Stimulated activated CD8-positive, alpha-beta memory T cell treated with anti-CD3 and anti-CD28 coated beads, Interleukin-15, amount 100 ng/mL, for 4 hours (primary cell): ENCODE measurements around the gene DOCK7.
"Not testable (repeated sequence)": the region's sequence is repeated elsewhere in the genome, so short reads cannot be mapped to it uniquely, and the experiment has no call there.

Experiments
- DNase-seq, 2 donors: peaks; one replicate each; pipeline ENCODE4 v3.0.0-alpha.2; 2020; ENCODE audit warnings: low read depth in 2 of 2

DOCK7 gene

GRCh38 chr1:62610588-62610987 lies 77.6 kb downstream of the DOCK7 start:
- not testable (repeated sequence) for DNase-seq

- DNase-seq = no peak
Observed at GRCh38 chr1:62608905-62609304, 79.3 kb downstream of the DOCK7 start.

GRCh38 chr1:62601457-62601856 lies 86.7 kb downstream of the DOCK7 start:
- no peak for DNase-seq

GRCh38 chr1:62599044-62599443 lies 89.1 kb downstream of the DOCK7 start:
- no peak for DNase-seq

- no peak for DNase-seq
Observed at GRCh38 chr1:62597281-62597680, 90.9 kb downstream of the DOCK7 start, which contains the start of gene ANGPTL3. Gene ANGPTL3, plus strand, starts transcription at chr1:62597520. Its CDS starts 47 bp downstream, at chr1:62597567.

DNA sequence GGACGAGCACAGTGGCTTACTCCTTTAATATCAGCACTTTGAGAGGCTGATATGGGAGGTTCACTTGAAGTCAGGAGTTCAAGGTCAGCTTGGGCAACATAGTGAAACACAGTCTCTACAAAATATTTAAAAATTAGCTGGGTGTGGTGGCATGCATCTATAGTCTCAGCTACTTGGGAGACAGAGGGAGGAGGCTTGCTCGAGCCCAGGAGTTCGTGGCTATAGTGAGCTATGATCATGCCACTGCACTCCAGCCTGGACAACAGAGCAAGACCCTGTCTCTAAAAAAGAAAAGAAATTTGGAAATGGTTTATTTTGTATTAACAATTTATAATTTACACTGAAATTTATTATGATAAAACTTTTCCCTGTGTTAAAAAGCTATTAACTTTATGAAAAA lies 92.5 kb downstream of the DOCK7 start:
- DNase-seq = no peak

DNA sequence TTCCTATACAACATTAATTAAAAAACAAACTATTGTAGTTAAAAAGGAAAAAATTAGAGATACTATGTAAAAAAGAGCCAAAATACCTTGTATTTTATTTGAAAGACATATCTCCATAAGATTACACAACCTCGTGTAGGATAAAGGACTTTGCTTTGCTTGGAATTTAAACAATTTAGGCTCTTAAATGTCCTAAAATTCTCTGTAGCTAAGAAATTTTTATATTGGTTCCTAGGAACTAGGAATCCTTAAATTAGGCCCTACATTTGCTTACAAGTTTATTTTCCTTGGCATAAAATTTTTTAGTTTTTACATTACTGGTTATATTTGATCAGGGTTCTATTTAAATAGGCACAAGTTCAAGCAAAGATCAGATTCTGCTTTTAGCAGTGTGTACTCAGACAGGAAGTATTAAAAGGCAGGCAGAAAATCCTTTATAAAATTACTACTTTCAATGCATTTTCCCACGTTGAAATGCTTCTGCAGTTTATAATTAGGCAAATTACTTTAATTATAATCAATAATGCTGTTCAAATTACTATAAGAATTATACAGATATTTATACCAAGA lies 94.3 kb downstream of the DOCK7 start:
- DNase-seq = no peak

DNA sequence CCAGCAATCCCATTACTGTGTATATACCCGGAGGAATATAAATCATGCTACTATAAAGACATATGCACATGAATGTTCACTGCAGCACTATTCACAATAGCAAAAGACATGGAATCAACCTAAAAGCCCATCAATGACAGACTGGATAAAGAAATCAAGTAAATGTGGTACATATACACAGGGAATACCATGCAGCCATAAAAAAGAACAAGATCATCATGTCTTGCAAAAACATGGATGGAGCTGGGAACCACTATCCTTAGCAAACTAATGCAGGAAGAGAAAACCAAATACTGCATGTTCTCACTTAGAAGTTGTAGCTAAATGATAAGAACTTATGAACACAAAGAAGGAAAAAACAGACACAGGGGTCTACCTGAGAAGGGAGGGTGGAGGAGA lies 97.2 kb downstream of the DOCK7 start:
- DNase-seq = no peak

DNA sequence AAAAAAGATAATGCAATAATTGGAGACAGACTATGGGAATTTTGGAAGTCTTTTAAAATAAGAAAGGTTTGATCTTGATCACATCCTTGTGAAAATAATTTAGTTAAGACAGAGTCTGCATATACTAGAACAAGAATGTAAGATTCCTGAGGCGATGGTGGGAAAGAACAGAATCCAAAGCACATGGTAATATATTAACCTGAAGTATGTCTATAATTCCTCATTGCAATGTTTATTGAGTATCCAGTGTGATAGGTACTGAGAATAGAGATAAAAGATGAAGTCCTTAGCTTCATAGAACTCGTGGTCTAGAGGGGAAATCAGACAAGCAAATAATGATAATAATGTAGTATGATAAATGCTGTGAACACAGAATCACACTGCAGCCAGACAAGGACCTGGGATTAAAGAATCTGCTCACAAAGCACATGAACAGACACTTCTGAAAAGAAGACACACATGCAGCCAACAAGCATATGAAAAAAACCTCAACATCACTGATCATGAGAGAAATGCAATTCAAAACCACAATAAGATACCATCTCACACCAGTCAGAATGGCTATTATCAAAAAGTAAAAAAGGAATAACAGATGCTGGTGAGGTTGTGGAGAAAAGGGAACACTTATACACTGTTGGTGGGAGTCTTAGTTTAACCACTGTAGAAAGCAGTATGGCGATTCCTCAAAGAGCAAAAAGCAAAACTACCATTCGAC lies 97.8 kb downstream of the DOCK7 start:
- no peak for DNase-seq

DNA sequence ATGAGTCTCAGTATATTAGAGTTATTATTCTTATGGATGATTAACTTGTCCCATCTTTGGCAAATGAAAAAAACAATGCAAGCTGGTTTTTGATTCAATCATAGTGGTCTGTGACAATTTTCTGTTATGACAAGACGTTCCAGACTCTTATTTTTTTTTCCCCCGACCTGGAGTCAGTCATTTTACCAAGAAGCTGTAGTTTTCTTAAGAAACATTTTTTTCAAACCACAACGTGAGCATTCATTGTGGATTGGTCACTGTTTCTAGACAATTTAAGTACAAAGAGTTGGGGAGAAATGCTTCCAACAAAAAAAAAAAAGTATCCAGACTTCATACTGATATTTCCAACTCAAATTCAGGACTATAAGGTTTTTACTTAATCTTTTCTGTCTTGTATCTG lies 98.9 kb downstream of the DOCK7 start:
- no peak for DNase-seq

DNA sequence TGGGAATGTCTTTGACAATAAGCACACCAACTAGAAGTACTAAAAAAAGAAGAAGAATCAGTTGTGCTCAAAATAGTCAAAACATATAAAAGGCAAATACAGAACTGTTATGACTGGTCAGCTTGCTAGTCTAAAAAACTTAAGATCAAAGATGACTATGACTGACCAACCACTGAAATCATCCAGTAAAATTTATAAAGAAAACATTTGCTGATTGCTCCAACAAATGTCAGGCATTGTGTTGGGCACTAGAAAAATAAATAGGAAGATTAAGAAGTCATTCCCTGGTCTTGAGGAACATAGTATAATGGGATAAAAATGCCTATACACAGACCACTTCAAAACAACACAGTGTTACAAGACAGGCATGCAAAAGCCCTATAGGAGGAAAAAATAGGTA lies 100.2 kb downstream of the DOCK7 start:
- no peak for DNase-seq

- DNase-seq = no peak
Observed at GRCh38 chr1:62585469-62586155, 102.6 kb downstream of the DOCK7 start.

GRCh38 chr1:62573675-62574074 lies 114.5 kb downstream of the DOCK7 start:
- no peak for DNase-seq

- no peak for DNase-seq
Observed at GRCh38 chr1:62572476-62572875, 115.7 kb downstream of the DOCK7 start.

- not testable (repeated sequence) for DNase-seq
Observed at GRCh38 chr1:62571517-62571916, 116.7 kb downstream of the DOCK7 start.

GRCh38 chr1:62567926-62568325 lies 120.3 kb downstream of the DOCK7 start:
- DNase-seq = not testable (repeated sequence)

- DNase-seq = not testable (repeated sequence)
Observed at GRCh38 chr1:62567182-62567581, 121.0 kb downstream of the DOCK7 start.

GRCh38 chr1:62561306-62561705 lies 126.9 kb downstream of the DOCK7 start:
- no peak for DNase-seq

GRCh38 chr1:62544570-62544969 lies 143.6 kb downstream of the DOCK7 start:
- no peak for DNase-seq

GRCh38 chr1:62541048-62541447 lies 147.1 kb downstream of the DOCK7 start:
- DNase-seq = no peak

GRCh38 chr1:62539028-62539447 lies 149.1 kb downstream of the DOCK7 start:
- no peak for DNase-seq

GRCh38 chr1:62536865-62537264 lies 151.3 kb downstream of the DOCK7 start:
- no peak for DNase-seq
